A549 (cell line): ENCODE measurements around the gene PPP2R2D. TPM values are rescaled to one million over a fixed set of nuclear protein-coding genes. Genes with fewer than 3 reads are reported as not detected.

Source experiments
- ATAC-seq, 2 experiments: fragments of 200-7000 bp in 1 of 2; fragments of >200 bp in 1 of 2; cut with Nextera tagmentation in 1 of 2; cut with Tn5 transposase in 1 of 2; 3 replicates each; pipeline versions ENCODE4 v1.8.0 to v1.9.1; 2018 to 2020; ENCODE audit warnings: mild to moderate bottlenecking in 1 of 2, moderate library complexity in 1 of 2
- CTCF ChIA-PET: fragments of 300-600 bp; sonication (Branson Sonifier 250); formaldehyde crosslinking; extraction: SDS; loops from one replicate; lab custom pipeline; 2021; ENCODE audit warnings: antibody characterized with exemption, inconsistent platforms; lab: Yijun Ruan, JAX
- POLR2A ChIA-PET: fragments of 350-600 bp; formaldehyde crosslinking; extraction: SDS; loops from one replicate; lab custom pipeline; 2021; ENCODE audit warnings: antibody characterized with exemption, inconsistent platforms; lab: Yijun Ruan, JAX
- DNase-seq, 2 experiments: peaks; one replicate each; pipeline versions ENCODE4 v3.0.0 to v3.0.0-alpha.2; 2011 to 2016; ENCODE audit warnings: low read depth in 1 of 2, low spot score in 1 of 2
- FAIRE-seq: peaks from 2 replicates; lab custom pipeline; 2011; peaks lifted over from hg19 to GRCh38; lab: Jason Lieb, UNC
- H3K27ac ChIP-seq, 2 experiments: fragments of >200 bp; sonication (Bioruptor Twin); formaldehyde crosslinking; 3 replicates each; pipeline ENCODE4 v1.5.1; 2016 to 2017
- H3K4me1 ChIP-seq: fragments of >200 bp; sonication (Bioruptor Twin); formaldehyde crosslinking; 3 replicates; pipeline ENCODE4 v1.6.1; 2016
- H3K4me2 ChIP-seq: fragments of >200 bp; sonication (Bioruptor Twin); formaldehyde crosslinking; 3 replicates; pipeline ENCODE4 v1.6.1; 2016
- H3K4me3 ChIP-seq: fragments of >200 bp; sonication (Bioruptor Twin); formaldehyde crosslinking; 3 replicates; pipeline ENCODE4 v1.5.1; 2016
- H3K9me3 ChIP-seq: fragments of >200 bp; sonication (Bioruptor Twin); formaldehyde crosslinking; 3 replicates; pipeline ENCODE4 v1.6.1; 2016
- BHLHE40 ChIP-seq: IDR thresholded peaks from 2 replicates; pipeline ENCODE4 v1.6.1; 2012; ENCODE audit warnings: low read depth, low read length, inconsistent platforms
- CBX8 ChIP-seq: fragments of 200-600 bp; sonication (generic); IDR thresholded peaks from 2 replicates; pipeline ENCODE4 v1.6.1; 2016
- CHD4 ChIP-seq: fragments of 200-600 bp; sonication (generic); IDR thresholded peaks from 2 replicates; pipeline ENCODE4 v1.6.1; 2016; ENCODE audit warnings: antibody characterized with exemption, mild to moderate bottlenecking, borderline replicate concordance
- EHF ChIP-seq: fragments of 250-450 bp; sonication (Bioruptor Pico); IDR thresholded peaks from 2 replicates; pipeline ENCODE4 v1.5.0; 2020; ENCODE audit warnings: mild to moderate bottlenecking
- FOSB ChIP-seq: fragments of 250-450 bp; sonication (Bioruptor Pico); IDR thresholded peaks from 2 replicates; pipeline ENCODE4 v1.5.0; 2020; ENCODE audit warnings: mild to moderate bottlenecking, moderate library complexity
- FOXS1 ChIP-seq: fragments of 250-450 bp; sonication (Bioruptor Pico); IDR thresholded peaks from 2 replicates; pipeline ENCODE4 v1.5.0; 2020; ENCODE audit warnings: mild to moderate bottlenecking, moderate library complexity
- MYC ChIP-seq: IDR thresholded peaks from 2 replicates; pipeline ENCODE4 v1.6.1; 2012; ENCODE audit warnings: mild to moderate bottlenecking, inconsistent platforms, low read length, improper control_type of control experiment, borderline replicate concordance
- PHF8 ChIP-seq: fragments of 200-600 bp; sonication (generic); IDR thresholded peaks from 2 replicates; pipeline ENCODE4 v1.6.1; 2016; ENCODE audit warnings: low read depth, mild to moderate bottlenecking, antibody characterized with exemption, moderate library complexity, borderline replicate concordance
- POLR2AphosphoS2 ChIP-seq: conservative IDR thresholded peaks from 2 replicates; pipeline ENCODE4 v1.6.1; 2012; ENCODE audit warnings: low read length, improper control_type of control experiment, inconsistent platforms
- RNF2 ChIP-seq: fragments of 200-600 bp; sonication (generic); IDR thresholded peaks from 2 replicates; pipeline ENCODE4 v1.6.1; 2016; ENCODE audit warnings: low read depth, mild to moderate bottlenecking, antibody characterized with exemption, moderate library complexity, borderline replicate concordance
- SREBF2 ChIP-seq: fragments of 450-650 bp; IDR thresholded peaks from 2 replicates; pipeline ENCODE4 v1.6.1; 2014; ENCODE audit warnings: mild to moderate bottlenecking, moderate library complexity
- TP53 ChIP-seq: fragments of 250-450 bp; sonication (Bioruptor Pico); IDR thresholded peaks from 2 replicates; pipeline ENCODE4 v1.5.0; 2021; ENCODE audit warnings: mild to moderate bottlenecking, moderate library complexity
- ZFP36 ChIP-seq: fragments of 450-650 bp; IDR thresholded peaks from 2 replicates; pipeline ENCODE4 v1.6.1; 2014; ENCODE audit warnings: borderline replicate concordance; ENCODE audit not compliant: partially characterized antibody
- WGBS: methylation state at CpG from one replicate; pipeline ENCODE4 v1.1.6; 2017; ENCODE audit errors: missing lambda C conversion rate; 5-methylcytosine and 5-hydroxymethylcytosine counted together
- polyA plus RNA-seq, 4 experiments: library from polyadenylated mRNA; depleted of rRNA in 3 of 4; stranded (reverse); fragments of >200 nt; fragmentation: RNase III in 1 of 4; extraction: RNeasy Plus Mini Kit Qiagen cat#74134 plus additional on column Dnase treatment in 1 of 4; gene quantifications; 2 replicates in 3 of 4; 3 replicates in 1 of 4; pipeline ENCODE4 v1.2.3, GENCODE V29; 2011 to 2017
- TF ChIP-seq, protein P1 (sequence below): IDR thresholded peaks from 2 replicates; pipeline ENCODE4 v1.6.1; 2012; ENCODE audit warnings: low read depth, borderline replicate concordance
- TF ChIP-seq, protein P2 (sequence below): fragments of >200 bp; sonication (Bioruptor Twin); formaldehyde crosslinking; IDR thresholded peaks from 2 replicates; pipeline ENCODE4 v1.6.1; 2016
- TF ChIP-seq, protein P3 (sequence below): fragments of 200-600 bp; sonication (generic); IDR thresholded peaks from 2 replicates; pipeline ENCODE4 v1.6.1; 2016; ENCODE audit warnings: antibody characterized with exemption, mild to moderate bottlenecking, moderate library complexity
- TF ChIP-seq, protein P4 (sequence below): fragments of 250-450 bp; sonication (Bioruptor Pico); IDR thresholded peaks from 2 replicates; pipeline ENCODE4 v1.5.0; 2021; ENCODE audit warnings: mild to moderate bottlenecking, moderate library complexity, borderline replicate concordance

The PPP2R2D gene
- polyA plus RNA-seq, 2 of the 4 experiments (the other 2 are of a cell fraction) = 23.9 to 36.0 TPM

DNA sequence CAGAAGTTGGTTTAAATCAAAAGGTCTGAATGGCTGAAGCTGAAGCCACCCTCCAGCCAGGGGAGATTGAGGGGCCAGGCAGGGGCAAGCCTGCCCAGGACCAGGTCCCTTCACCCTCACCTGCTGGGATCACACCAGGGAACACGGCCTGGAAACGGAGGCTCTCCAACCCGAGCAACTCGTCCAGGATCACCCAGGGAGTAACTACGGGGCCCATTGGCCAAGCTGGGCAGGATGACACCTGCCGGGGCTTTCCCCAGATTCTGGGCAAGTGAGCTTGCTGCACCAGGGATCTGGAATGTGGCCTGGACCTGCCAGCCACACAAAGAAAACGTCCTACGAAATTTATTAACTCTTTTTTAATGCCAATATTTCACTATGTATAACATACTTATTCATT lies 30.4 kb upstream of the PPP2R2D start (continued):
- TF ChIP-seq, protein P1, sequence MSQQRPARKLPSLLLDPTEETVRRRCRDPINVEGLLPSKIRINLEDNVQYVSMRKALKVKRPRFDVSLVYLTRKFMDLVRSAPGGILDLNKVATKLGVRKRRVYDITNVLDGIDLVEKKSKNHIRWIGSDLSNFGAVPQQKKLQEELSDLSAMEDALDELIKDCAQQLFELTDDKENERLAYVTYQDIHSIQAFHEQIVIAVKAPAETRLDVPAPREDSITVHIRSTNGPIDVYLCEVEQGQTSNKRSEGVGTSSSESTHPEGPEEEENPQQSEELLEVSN = no peak
- no peak for TF ChIP-seq CBX8
- TF ChIP-seq PHF8 = no peak
- TF ChIP-seq SREBF2 = no peak
- TF ChIP-seq, protein P2, sequence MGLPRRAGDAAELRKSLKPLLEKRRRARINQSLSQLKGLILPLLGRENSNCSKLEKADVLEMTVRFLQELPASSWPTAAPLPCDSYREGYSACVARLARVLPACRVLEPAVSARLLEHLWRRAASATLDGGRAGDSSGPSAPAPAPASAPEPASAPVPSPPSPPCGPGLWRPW = no peak
- no peak for TF ChIP-seq EHF (CRISPR knock-in tag)
- TF ChIP-seq POLR2AphosphoS2 = no peak

DNA sequence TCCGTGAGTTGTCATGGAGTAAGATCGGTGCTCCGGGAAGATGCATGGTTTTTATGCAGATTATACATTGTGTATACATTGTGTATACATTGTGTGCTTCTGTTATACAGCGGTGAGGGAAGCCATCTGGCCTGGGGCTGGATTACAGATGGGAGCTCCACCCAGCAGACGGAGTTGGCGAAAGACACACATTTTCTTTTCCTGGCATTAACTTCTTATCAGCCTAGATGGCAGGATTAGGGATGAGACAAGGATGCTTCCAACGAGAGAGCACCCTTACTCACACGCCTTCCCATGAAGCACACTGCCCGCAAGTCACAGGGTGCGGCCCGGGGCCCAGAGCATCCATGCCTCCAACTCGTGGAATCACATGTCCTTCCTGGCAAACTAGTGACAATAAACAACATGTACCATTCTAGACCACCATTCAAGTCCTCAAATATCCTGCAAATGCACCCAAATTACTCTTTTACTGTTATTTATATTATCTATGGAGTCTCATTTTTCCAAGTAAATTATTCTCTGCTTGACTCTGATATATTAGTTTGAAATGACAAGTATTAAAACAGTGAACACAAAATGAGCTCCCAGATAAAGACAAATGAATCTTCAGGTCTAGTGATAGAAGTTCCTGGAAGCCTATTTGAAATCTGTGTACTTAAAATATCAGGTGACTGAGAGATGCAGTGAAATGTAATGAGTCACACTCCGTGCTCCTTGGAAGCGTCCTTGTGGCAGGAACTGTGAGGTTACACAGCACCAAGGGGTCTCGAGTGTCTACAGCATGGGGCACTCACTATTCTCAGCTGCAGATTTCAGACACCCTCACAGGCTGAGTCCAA lies 29.8 kb upstream of the PPP2R2D start:
- Histone ChIP-seq H3K4me2 (peak overlapping the region; percentile 14; the same call in 2 of the 3 replicates), H3K4me1 (peaks cover 14% of the 10 kb centered on the region; the same call in 2 of the 3 replicates), H3K27ac (0 out of 6 replicates have a peak overlapping the region, but pooled peaks of 1 of the 2 experiments have one; percentile 50), H3K4me3 (no peak overlapping the region), H3K9me3 (no peaks in the 10 kb centered on the region; the same call in 2 of the 3 replicates)
- no peak for FAIRE-seq
- ChIA-PET POLR2A (no interaction called here), CTCF (interaction anchor here (0.6 to 2.0 kb wide), 4 partner anchors 15 to 1681 kb away, joined by 3 to 5 read pairs (median 4); no protein-coding TSS in a partner anchor)
- DNase-seq = no peak
- ATAC-seq = peak; percentile 34 to 52; a peak in 4 of 6 replicates
- 65% methylated on average over 15 of the region's 15 CpGs for WGBS
- TF ChIP-seq RNF2 (no peak), BHLHE40 (no peak), FOSB (CRISPR knock-in tag) (no peak)
- TF ChIP-seq, protein P3, sequence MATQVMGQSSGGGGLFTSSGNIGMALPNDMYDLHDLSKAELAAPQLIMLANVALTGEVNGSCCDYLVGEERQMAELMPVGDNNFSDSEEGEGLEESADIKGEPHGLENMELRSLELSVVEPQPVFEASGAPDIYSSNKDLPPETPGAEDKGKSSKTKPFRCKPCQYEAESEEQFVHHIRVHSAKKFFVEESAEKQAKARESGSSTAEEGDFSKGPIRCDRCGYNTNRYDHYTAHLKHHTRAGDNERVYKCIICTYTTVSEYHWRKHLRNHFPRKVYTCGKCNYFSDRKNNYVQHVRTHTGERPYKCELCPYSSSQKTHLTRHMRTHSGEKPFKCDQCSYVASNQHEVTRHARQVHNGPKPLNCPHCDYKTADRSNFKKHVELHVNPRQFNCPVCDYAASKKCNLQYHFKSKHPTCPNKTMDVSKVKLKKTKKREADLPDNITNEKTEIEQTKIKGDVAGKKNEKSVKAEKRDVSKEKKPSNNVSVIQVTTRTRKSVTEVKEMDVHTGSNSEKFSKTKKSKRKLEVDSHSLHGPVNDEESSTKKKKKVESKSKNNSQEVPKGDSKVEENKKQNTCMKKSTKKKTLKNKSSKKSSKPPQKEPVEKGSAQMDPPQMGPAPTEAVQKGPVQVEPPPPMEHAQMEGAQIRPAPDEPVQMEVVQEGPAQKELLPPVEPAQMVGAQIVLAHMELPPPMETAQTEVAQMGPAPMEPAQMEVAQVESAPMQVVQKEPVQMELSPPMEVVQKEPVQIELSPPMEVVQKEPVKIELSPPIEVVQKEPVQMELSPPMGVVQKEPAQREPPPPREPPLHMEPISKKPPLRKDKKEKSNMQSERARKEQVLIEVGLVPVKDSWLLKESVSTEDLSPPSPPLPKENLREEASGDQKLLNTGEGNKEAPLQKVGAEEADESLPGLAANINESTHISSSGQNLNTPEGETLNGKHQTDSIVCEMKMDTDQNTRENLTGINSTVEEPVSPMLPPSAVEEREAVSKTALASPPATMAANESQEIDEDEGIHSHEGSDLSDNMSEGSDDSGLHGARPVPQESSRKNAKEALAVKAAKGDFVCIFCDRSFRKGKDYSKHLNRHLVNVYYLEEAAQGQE = no peak
- TF ChIP-seq, protein P4, sequence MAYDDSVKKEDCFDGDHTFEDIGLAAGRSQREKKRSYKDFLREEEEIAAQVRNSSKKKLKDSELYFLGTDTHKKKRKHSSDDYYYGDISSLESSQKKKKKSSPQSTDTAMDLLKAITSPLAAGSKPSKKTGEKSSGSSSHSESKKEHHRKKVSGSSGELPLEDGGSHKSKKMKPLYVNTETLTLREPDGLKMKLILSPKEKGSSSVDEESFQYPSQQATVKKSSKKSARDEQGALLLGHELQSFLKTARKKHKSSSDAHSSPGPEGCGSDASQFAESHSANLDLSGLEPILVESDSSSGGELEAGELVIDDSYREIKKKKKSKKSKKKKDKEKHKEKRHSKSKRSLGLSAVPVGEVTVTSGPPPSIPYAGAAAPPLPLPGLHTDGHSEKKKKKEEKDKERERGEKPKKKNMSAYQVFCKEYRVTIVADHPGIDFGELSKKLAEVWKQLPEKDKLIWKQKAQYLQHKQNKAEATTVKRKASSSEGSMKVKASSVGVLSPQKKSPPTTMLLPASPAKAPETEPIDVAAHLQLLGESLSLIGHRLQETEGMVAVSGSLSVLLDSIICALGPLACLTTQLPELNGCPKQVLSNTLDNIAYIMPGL (CRISPR knock-in tag) = no peak
- TF ChIP-seq, protein P2 = no peak

DNA sequence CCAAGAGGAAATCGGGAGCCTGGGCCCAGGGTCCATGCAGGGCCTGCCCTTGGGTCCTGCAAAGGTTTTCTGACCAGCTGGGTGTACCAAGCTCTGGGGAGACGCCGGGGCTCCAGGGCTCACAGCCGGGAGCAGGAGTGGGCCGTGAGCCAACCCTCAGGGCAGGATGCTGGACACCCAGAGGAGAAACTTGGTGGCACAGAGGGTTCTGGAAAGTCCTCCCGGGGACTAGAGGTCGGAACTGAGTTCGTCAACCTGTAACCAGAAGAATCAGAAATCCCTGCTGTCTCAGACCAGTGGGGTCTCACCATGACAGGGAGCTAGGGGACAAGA lies 29.2 kb upstream of the PPP2R2D start:
- CTCF ChIA-PET = interaction anchor here (1.6 to 2.0 kb wide), 2 partner anchors 151 to 1682 kb away, joined by 4 to 5 read pairs; no protein-coding TSS in a partner anchor
- H3K9me3 ChIP-seq = no peaks in the 10 kb centered on the region; the same call in 2 of the 3 replicates
- peak overlapping the region; percentile 14; the same call in 2 of the 3 replicates for H3K4me2 ChIP-seq
- FAIRE-seq (no peak), ATAC-seq (peak in 1 of 2 experiments; percentile 23; a peak in 3 of 6 replicates), DNase-seq (no peak)
- H3K4me1 ChIP-seq = peaks cover 14% of the 10 kb centered on the region; the same call in 2 of the 3 replicates
- 64% methylated on average over 4 of the region's 8 CpGs for WGBS
- 0 out of 6 replicates have a peak overlapping the region, but pooled peaks of 1 of the 2 experiments have one; percentile 50 for H3K27ac ChIP-seq
- POLR2A ChIA-PET = no interaction called here
- TF ChIP-seq FOSB (CRISPR knock-in tag) = no peak
- TF ChIP-seq, protein P2 = no peak
- no peak for TF ChIP-seq RNF2
- TF ChIP-seq BHLHE40 = no peak
- TF ChIP-seq, protein P4 (CRISPR knock-in tag) = no peak
- TF ChIP-seq CHD4 = no peak
- no peak for TF ChIP-seq FOXS1
- no peak for TF ChIP-seq ZFP36
- TF ChIP-seq MYC = no peak
- TF ChIP-seq TP53 = no peak
- no peak overlapping the region for H3K4me3 ChIP-seq
